IMR-90 (cell line): ENCODE data around the gene KDM6B. TPM values are rescaled to one million over a fixed set of nuclear protein-coding genes. Genes with fewer than 3 reads are reported as not detected.

ENCODE experiments used
- ATAC-seq: fragments of 200-7000 bp; cut with Tn5 transposase; 2 replicates; pipeline ENCODE4 v1.9.1; 2020; ENCODE audit warnings: low read depth, mild to moderate bottlenecking, moderate library complexity
- BruUV-seq: library from RNA; stranded (reverse); fragments of 400-500 nt; replicated peaks from 2 replicates; lab custom pipeline; 2021; lab: Mats Ljungman, UMichigan
- CTCF ChIA-PET: fragments of 300-600 bp; formaldehyde crosslinking; extraction: SDS; loops from one replicate; lab custom pipeline; 2021; ENCODE audit warnings: antibody characterized with exemption; lab: Yijun Ruan, JAX
- POLR2A ChIA-PET: fragments of 300-600 bp; sonication (Branson Sonifier 250); formaldehyde crosslinking; loops from one replicate; lab custom pipeline; 2022; ENCODE audit warnings: antibody characterized with exemption; ENCODE audit not compliant: unreplicated experiment; lab: Charles Lee
- DNase-seq: peaks from one replicate; pipeline ENCODE4 v3.0.0; 2013
- H2AFZ ChIP-seq: replicated peaks from 2 replicates; pipeline ENCODE3; 2013; ENCODE audit warnings: low read length, mild to moderate bottlenecking; ENCODE audit not compliant: poor library complexity
- H2AK5ac ChIP-seq: 2 replicates; pipeline ENCODE4 v1.6.1; 2013; ENCODE audit warnings: low read depth, low read length, inconsistent platforms
- H2AK9ac ChIP-seq: replicated peaks from 2 replicates; pipeline ENCODE3; 2013; ENCODE audit warnings: mild to moderate bottlenecking, low read depth, low read length, moderate library complexity; ENCODE audit not compliant: poor library complexity
- H2BK120ac ChIP-seq: 2 replicates; pipeline ENCODE4 v1.6.1; 2013; ENCODE audit warnings: low read depth, low read length, inconsistent platforms
- H2BK15ac ChIP-seq: 3 replicates; pipeline ENCODE4 v1.6.1; 2013; ENCODE audit warnings: low read depth, low read length, inconsistent platforms
- H2BK20ac ChIP-seq: 2 replicates; pipeline ENCODE4 v1.6.1; 2013; ENCODE audit warnings: low read depth, mild to moderate bottlenecking, inconsistent platforms, low read length, moderate library complexity
- H2BK5ac ChIP-seq: 2 replicates; pipeline ENCODE4 v1.6.1; 2013; ENCODE audit warnings: mild to moderate bottlenecking, low read depth, low read length, inconsistent platforms; ENCODE audit not compliant: poor library complexity, severe bottlenecking
- H3K14ac ChIP-seq: replicated peaks from 2 replicates; pipeline ENCODE4 v1.6.1; 2013; ENCODE audit warnings: low read depth, low read length, inconsistent platforms
- H3K18ac ChIP-seq: 2 replicates; pipeline ENCODE4 v1.6.1; 2013; ENCODE audit warnings: low read depth, low read length, control low read depth
- H3K23ac ChIP-seq: 2 replicates; pipeline ENCODE4 v1.6.1; 2013; ENCODE audit warnings: low read depth, low read length, inconsistent platforms
- H3K27ac ChIP-seq: 2 replicates; pipeline ENCODE4 v1.5.1; 2013; ENCODE audit warnings: mild to moderate bottlenecking, control low read depth, low read length; ENCODE audit not compliant: insufficient read depth
- H3K27me3 ChIP-seq: 2 replicates; pipeline ENCODE4 v1.6.1; 2013; ENCODE audit warnings: low read length; ENCODE audit not compliant: control insufficient read depth, insufficient read depth
- H3K36me3 ChIP-seq: 2 replicates; pipeline ENCODE4 v1.6.1; 2013; ENCODE audit warnings: low read length, mixed read lengths; ENCODE audit not compliant: control insufficient read depth, insufficient read depth
- H3K4ac ChIP-seq: 2 replicates; pipeline ENCODE4 v1.6.1; 2013; ENCODE audit warnings: low read depth, low read length, inconsistent platforms
- H3K4me1 ChIP-seq: 2 replicates; pipeline ENCODE4 v1.6.1; 2013; ENCODE audit warnings: low read length, mixed read lengths; ENCODE audit not compliant: control insufficient read depth, insufficient read depth
- H3K4me2 ChIP-seq: 2 replicates; pipeline ENCODE4 v1.6.1; 2013; ENCODE audit warnings: low read depth, mild to moderate bottlenecking, control low read depth, low read length, moderate library complexity
- H3K4me3 ChIP-seq: 2 replicates; pipeline ENCODE4 v1.5.1; 2013; ENCODE audit warnings: low read depth, mild to moderate bottlenecking, control low read depth, low read length, moderate library complexity; ENCODE audit not compliant: insufficient read depth
- H3K56ac ChIP-seq: 2 replicates; pipeline ENCODE4 v1.6.1; 2013; ENCODE audit warnings: low read length, inconsistent platforms; ENCODE audit not compliant: insufficient read depth; ENCODE audit errors: extremely low read depth
- H3K79me1 ChIP-seq, 2 experiments: 2 replicates each; pipeline ENCODE4 v1.6.1; 2013; ENCODE audit warnings: low read length in 2 of 2, inconsistent platforms in 1 of 2, low read depth in 1 of 2
- H3K9ac ChIP-seq: 2 replicates; pipeline ENCODE4 v1.6.1; 2013; ENCODE audit warnings: low read depth, low read length, control low read depth
- H3K9me1 ChIP-seq: 2 replicates; pipeline ENCODE4 v1.6.1; 2013; ENCODE audit warnings: low read length, inconsistent platforms; ENCODE audit not compliant: insufficient read depth
- H3K9me3 ChIP-seq: 2 replicates; pipeline ENCODE4 v1.6.1; 2013; ENCODE audit warnings: low read length; ENCODE audit not compliant: control insufficient read depth, insufficient read depth
- H4K20me1 ChIP-seq: 2 replicates; pipeline ENCODE4 v1.6.1; 2013; ENCODE audit warnings: low read length, inconsistent platforms; ENCODE audit not compliant: insufficient read depth
- H4K5ac ChIP-seq: 2 replicates; pipeline ENCODE4 v1.6.1; 2013; ENCODE audit warnings: mild to moderate bottlenecking, low read depth, low read length, control low read depth
- H4K8ac ChIP-seq, 2 experiments: 2 replicates each; pipeline ENCODE4 v1.6.1; 2013; ENCODE audit warnings: low read depth in 2 of 2, low read length in 2 of 2, control low read depth in 1 of 2, inconsistent platforms in 1 of 2
- H4K91ac ChIP-seq: 2 replicates; pipeline ENCODE4 v1.6.1; 2013; ENCODE audit warnings: low read depth, low read length, inconsistent platforms; ENCODE audit not compliant: insufficient read depth
- CEBPB ChIP-seq: IDR thresholded peaks from 2 replicates; pipeline ENCODE4 v1.6.1; 2012; ENCODE audit warnings: low read depth, low read length, improper control_type of control experiment
- CTCF ChIP-seq: conservative IDR thresholded peaks from 2 replicates; pipeline ENCODE4 v1.5.1; 2012; ENCODE audit warnings: mild to moderate bottlenecking, low read depth, low read length, improper control_type of control experiment
- FOS ChIP-seq: fragments of 150-350 bp; IDR thresholded peaks from 2 replicates; pipeline ENCODE4 v1.6.1; 2016; ENCODE audit warnings: low read depth, low read length
- POLR2A ChIP-seq: IDR thresholded peaks from 2 replicates; pipeline ENCODE4 v1.6.1; 2012; ENCODE audit warnings: mild to moderate bottlenecking, low read depth, low read length
- WGBS, 2 experiments: methylation state at CpG; one replicate each; pipeline versions ENCODE4 v1.1.5 to v1.1.7; 2013; ENCODE audit warnings: missing lambda C conversion rate in 2 of 2; ENCODE audit not compliant: insufficient read length in 1 of 2; ENCODE audit errors: extremely low coverage in 2 of 2; 5-methylcytosine and 5-hydroxymethylcytosine counted together
- dilution Hi-C: fragments of 300-500 bp; cut with HindIII; formaldehyde crosslinking; loops from one replicate; pipeline ENCODE4 v1.14.3; 2018; ENCODE audit warnings: low sequenced_read_pairs; ENCODE audit not compliant: unreplicated experiment
- in situ Hi-C: fragments of 300-500 bp; cut with MboI; formaldehyde crosslinking; loops from 3 replicates; pipeline ENCODE4 v1.14.3; 2019; ENCODE audit warnings: low sequenced_read_pairs, inconsistent platforms, mixed read lengths
- intact Hi-C: fragments of 100-400 bp; cut with micrococcal nuclease; formaldehyde crosslinking; loops from 2 replicates; pipeline ENCODE4 v1.10.0; 2022
- polyA plus RNA-seq, 3 experiments: library from polyadenylated mRNA; depleted of rRNA; stranded (reverse); fragments of >200 nt; gene quantifications; 2 replicates each; pipeline ENCODE4 v1.2.3, GENCODE V29; 2012; ENCODE audit warnings: low replicate concordance in 1 of 3
- total RNA-seq: library from RNA; depleted of rRNA; stranded (reverse); fragments of >200 nt; gene quantifications from 2 replicates; pipeline ENCODE4 v1.2.3, GENCODE V29; 2012

The KDM6B gene
- total and polyA plus RNA-seq, 2 of the 4 experiments (the other 2 are of a cell fraction): 0.72 to 3.5 TPM

GRCh38 chr17:7840875-7841274, 6.9 kb downstream of the KDM6B start:
- peaks cover 25% of the 10 kb centered on the region for H3K4me1 ChIP-seq
- ATAC-seq: no peak
- dilution Hi-C loops: no loop called here
- intact Hi-C loops: loop anchor here (5.0 kb wide), 1 partner anchor 269 kb away; no protein-coding TSS in a partner anchor
- H3K9me1 ChIP-seq: peaks cover 9% of the 10 kb centered on the region; the same call in 1 of the 2 replicates
- H2BK5ac ChIP-seq: peak overlapping the region; percentile 52
- peaks cover 19 to 81% of the 10 kb centered on the region in 2 experiments for H3K79me1 ChIP-seq
- H3K56ac ChIP-seq: no peak overlapping the region
- H2BK15ac ChIP-seq: peak overlapping the region; percentile 51; the same call in 2 of the 3 replicates
- no peak overlapping the region for H3K4me3 ChIP-seq
- no TSS peak for BruUV-seq
- no peak overlapping the region for H2AFZ ChIP-seq
- peak overlapping the region; percentile 90 for H2AK9ac ChIP-seq
- H3K4ac ChIP-seq: peak overlapping the region; percentile 64
- in situ Hi-C loops: no loop called here
- ChIA-PET CTCF (interaction anchor here (0.5 kb wide), 1 partner anchor 208 kb away, joined by 4 read pairs; no protein-coding TSS in a partner anchor), POLR2A (no interaction called here)
- peak overlapping the region; percentile 34; the same call in 1 of the 2 replicates for H4K91ac ChIP-seq
- no peaks in the 10 kb centered on the region for H3K9me3 ChIP-seq
- peak overlapping the region; percentile 72 for H2AK5ac ChIP-seq
- H2BK20ac ChIP-seq: 0 out of 2 replicates have a peak overlapping the region, but pooled peaks have one; percentile 42
- no peak overlapping the region for H4K5ac ChIP-seq
- no peaks in the 10 kb centered on the region for H3K27me3 ChIP-seq
- peak overlapping the region; percentile 35 for H3K27ac ChIP-seq
- H3K18ac ChIP-seq: no peak overlapping the region
- peak overlapping the region; percentile 79 for H3K14ac ChIP-seq
- peaks cover 14% of the 10 kb centered on the region; the same call in 1 of the 2 replicates for H3K36me3 ChIP-seq
- peaks cover 72% of the 10 kb centered on the region for H4K20me1 ChIP-seq
- peak overlapping the region; percentile 30 for H3K9ac ChIP-seq
- H3K4me2 ChIP-seq: peak overlapping the region; percentile 93
- DNase-seq: no peak
- no peak for TF ChIP-seq CTCF
- TF ChIP-seq POLR2A: peak; percentile 3; the same call in 1 of the 2 replicates
- TF ChIP-seq FOS: no peak
- no peak for TF ChIP-seq CEBPB
- no CpG with 5 or more reads among the region's 1 CpG for WGBS, 2 experiments
- H4K8ac ChIP-seq: peak overlapping the region in 1 of 2 experiments; percentile 22; a peak in 1 of 4 replicates
- 0 out of 2 replicates have a peak overlapping the region, but pooled peaks have one; percentile 0 for H2BK120ac ChIP-seq
- H3K23ac ChIP-seq: peak overlapping the region; percentile 29; the same call in 1 of the 2 replicates
